ENCODE measurements around the gene HOXB3.

GRCh38 chr17:48546924-48547807, 42.9 kb downstream of the HOXB3 start:
- TF ChIP-seq POLR2A (IDR thresholded peaks at IDR 0.05; ENCODE audit: low read depth, low read length) = no peak
- TF ChIP-seq POLR2AphosphoS5 (IDR thresholded peaks at IDR 0.05; ENCODE audit: low read depth, low read length) = no peak
